ENCODE data around the gene SEC23A.

DNA sequence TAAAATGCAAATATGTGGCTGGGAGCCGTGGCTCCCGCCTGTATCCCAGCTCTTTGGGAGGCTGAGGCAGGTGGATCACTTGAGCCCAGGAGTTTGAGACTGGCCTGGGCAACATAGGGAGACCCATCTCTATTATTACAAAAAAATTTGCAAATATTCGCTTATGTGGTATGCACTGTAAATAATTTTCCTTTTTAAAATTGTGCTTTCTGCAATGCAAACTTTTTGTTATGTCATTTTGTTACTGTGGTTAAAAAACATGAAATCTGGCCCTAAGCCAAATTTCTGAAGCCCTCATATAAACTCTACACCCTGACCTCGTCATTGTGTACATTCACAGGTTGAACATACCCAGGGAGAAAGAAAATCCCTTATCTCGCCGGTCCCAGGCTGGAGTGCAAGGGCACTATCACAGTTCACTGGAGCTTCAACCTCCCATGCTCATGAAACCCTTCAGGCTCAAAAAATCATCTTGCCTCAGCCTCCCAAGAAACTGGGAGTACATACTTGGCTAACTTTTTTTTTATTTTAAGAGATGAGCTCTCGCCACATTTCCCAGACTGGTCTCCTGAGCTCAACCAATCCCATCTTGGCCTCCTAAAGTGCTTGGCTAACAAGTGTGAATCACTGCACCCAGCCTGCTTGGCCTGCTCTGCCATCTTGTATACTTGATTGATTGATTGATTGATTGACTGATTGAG is 42.4 kb upstream of the SEC23A start:
- TF ChIP-seq NR3C1 (CRISPR knock-in tag; IDR thresholded peaks at IDR 0.05) (no peak), NONO (IDR thresholded peaks at IDR 0.05) (no peak), NONO (CRISPR knock-in tag; conservative IDR thresholded peaks at IDR 0.05) (no peak; the same call in 1 of the 2 replicates)
- TF ChIP-seq, protein P1, sequence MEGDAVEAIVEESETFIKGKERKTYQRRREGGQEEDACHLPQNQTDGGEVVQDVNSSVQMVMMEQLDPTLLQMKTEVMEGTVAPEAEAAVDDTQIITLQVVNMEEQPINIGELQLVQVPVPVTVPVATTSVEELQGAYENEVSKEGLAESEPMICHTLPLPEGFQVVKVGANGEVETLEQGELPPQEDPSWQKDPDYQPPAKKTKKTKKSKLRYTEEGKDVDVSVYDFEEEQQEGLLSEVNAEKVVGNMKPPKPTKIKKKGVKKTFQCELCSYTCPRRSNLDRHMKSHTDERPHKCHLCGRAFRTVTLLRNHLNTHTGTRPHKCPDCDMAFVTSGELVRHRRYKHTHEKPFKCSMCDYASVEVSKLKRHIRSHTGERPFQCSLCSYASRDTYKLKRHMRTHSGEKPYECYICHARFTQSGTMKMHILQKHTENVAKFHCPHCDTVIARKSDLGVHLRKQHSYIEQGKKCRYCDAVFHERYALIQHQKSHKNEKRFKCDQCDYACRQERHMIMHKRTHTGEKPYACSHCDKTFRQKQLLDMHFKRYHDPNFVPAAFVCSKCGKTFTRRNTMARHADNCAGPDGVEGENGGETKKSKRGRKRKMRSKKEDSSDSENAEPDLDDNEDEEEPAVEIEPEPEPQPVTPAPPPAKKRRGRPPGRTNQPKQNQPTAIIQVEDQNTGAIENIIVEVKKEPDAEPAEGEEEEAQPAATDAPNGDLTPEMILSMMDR (CRISPR knock-in tag; IDR thresholded peaks at IDR 0.05) = no peak
